Measurements from ENCODE around the gene IQSEC3.
"Not testable (repeated sequence)": the region's sequence is repeated elsewhere in the genome, so short reads cannot be mapped to it uniquely, and the experiment has no call there.

Gene IQSEC3

GRCh38 chr12:184811-185575 lies 118.4 kb downstream of the IQSEC3 start:
- DNase-seq: peak; percentile 8

DNA sequence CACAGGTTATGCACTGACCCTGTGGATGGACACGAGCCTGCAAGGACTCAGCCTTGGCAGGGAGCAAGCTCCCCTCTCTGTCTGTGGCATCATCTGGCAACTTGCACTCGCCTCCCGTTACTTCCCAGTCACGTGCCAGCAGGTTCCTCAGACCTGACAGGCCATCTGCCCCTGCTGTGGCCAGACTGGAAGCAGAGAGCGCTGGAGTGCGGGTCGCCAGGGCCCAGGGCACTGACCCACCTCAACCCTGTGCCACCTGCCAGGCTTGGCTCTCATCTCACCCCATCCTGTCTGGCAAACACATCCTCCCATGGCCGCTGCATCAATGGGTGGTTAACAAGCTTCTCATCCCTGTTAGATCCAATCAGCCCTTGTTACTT lies 119.0 kb downstream of the IQSEC3 start:
- DNase-seq: no peak

DNA sequence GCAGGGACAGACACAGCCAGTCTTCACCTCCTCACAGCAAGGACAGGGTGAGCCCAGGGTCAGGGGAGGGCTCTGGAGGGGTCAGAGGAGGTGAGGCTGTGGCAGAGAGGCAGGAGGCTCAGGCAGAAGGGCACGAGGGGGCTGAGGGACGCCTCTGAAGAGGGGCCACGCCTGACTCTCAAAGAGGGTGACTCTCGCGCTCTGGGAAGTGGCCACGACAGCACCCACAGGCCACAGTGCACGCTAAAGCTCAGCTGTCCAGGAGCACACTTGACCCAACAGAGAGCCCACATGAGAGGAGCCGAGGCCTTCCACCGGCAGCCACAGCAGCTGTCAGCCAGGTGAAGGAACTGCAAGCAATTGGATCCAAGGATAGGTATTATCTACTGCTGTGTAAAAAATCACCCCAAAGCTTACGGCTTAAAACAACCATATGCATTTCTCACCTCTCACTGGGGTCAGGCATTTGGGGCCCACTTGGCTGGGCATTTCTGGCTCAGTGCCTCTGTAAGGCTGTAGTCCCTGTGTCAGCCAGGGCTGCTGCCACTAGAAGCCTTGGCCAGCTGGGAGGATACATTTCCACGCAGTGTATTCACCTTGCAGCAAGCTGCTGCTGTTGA lies 119.5 kb downstream of the IQSEC3 start:
- no peak for DNase-seq

- not testable (repeated sequence) for DNase-seq
Measured at GRCh38 chr12:187986-188909, 121.7 kb downstream of the IQSEC3 start.

- DNase-seq: no peak
Measured at GRCh38 chr12:188910-189621, 122.5 kb downstream of the IQSEC3 start.

- DNase-seq: no peak
Measured at GRCh38 chr12:189622-189962, 123.0 kb downstream of the IQSEC3 start.

- DNase-seq: no peak
Measured at GRCh38 chr12:190881-191280, 124.3 kb downstream of the IQSEC3 start.

DNA sequence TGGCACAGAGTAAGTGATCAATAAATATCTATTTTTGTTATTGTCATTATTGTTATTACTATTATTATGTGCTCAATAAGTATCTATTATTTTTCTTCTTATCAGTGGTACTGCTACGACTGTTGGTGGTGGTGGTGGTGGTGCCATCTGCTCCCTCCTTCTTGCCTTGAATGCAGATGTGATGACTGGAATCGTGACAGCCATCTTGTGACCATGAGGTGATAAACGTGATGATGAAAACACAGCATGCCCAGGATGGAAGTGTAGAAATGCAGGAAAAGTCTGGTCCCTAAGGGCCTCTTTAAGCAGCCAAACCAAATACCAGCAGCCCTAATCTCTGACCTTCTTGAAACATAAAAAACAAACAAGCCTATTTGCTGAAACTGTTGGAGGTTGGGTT lies 125.0 kb downstream of the IQSEC3 start:
- no peak for DNase-seq

DNA sequence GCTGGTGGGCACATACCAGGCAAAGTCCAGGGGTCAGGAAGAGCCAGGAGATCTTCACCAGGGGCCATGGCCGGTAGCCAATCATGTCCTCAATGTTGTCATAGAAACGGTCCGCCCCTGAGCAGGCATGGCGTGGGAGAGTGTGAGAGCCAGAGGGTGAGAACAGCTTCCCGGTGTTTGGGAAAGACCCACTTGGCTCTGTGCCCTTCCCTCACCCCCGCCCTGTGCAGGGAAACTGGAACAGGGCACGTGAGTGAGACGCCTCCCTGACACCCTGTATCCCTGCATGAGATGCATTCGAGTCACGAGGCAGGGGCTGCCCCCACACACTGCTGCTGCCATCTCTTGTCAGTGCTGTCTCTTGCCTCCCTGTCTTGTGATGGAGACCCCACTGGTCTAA lies 126.7 kb downstream of the IQSEC3 start:
- DNase-seq: no peak

- DNase-seq: no peak
Measured at GRCh38 chr12:194276-194675, 127.7 kb downstream of the IQSEC3 start.

DNA sequence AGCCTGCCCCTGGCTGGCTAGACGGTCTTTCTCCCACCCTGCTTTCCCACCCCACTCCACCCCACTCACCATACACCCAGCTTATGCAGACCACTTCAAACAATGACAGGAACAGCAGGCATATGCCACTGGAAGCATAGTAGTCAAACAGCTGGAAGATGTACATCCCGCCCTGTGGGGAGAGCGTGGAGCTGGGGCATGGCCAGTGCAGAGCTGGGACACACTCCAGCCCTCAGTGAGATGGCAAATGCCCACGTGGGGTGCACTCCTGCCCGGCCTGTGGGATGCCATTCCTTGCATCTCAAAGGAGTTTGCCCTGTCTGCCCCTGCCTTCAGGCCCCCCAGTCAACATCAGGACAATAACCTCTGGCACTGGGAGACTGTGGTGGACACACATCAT lies 128.6 kb downstream of the IQSEC3 start:
- no peak for DNase-seq

GRCh38 chr12:195951-196350 lies 129.4 kb downstream of the IQSEC3 start:
- no peak for DNase-seq

DNA sequence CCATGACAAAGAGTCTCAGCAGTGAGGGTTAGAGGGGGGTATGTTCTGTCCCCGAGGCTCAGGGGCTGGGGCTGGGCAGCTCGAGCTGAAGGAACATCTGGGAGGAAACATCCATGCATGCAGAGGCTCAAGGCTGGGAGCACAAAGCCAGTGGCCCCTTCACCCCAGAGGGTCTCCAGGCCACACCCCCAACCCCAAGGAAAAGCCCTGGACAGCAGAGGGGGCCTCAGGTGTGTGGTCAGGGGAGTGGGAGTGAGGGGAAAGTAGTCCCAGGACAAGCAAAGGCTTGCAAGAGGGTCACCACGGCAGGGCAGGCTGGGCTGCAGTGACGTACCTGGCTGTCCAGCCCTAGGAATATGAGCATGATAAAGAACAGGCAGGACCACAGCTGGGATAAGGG lies 129.9 kb downstream of the IQSEC3 start:
- no peak for DNase-seq

DNA sequence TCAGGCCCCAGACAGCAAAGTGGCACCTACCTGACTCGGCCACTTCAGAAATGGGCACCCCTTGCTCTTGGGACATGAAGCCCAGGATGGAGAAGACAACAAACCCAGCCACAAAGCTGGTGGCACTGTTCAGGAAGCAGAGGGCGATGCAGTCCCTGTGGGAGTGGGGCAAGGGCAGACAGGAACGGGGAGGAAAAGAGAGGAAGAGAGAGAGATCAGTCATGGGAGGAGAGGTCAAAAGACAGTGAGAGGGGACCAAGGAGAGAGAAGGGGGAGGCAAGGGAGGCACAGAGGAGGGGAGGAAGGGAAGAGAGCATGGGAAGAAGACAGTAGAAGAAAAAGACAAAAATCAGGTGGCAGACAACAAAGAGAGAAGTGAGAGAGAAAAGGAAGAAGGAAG lies 130.8 kb downstream of the IQSEC3 start:
- DNase-seq: no peak

GRCh38 chr12:197911-198695 lies 131.5 kb downstream of the IQSEC3 start:
- DNase-seq: no peak

DNA sequence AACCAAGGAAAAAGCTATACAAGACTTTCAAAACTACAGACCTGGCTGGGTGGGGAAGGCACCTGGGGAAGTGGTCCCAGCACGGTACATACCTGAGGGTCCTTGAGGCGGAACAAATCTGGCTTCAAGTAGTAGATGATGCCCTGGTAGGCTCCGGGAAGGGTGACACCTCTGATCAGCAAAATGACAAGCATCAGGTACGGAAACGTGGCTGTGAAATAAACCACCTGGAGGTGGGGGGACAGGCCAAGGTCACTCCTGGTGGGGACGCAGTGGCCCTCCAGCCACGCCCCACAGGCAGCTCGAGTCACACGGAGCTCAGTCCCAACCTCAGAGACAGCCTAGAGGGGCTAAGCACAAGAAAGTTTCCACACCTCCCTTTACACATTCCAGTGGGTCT lies 132.1 kb downstream of the IQSEC3 start:
- no peak for DNase-seq

GRCh38 chr12:201361-201760 lies 134.8 kb downstream of the IQSEC3 start:
- no peak for DNase-seq

DNA sequence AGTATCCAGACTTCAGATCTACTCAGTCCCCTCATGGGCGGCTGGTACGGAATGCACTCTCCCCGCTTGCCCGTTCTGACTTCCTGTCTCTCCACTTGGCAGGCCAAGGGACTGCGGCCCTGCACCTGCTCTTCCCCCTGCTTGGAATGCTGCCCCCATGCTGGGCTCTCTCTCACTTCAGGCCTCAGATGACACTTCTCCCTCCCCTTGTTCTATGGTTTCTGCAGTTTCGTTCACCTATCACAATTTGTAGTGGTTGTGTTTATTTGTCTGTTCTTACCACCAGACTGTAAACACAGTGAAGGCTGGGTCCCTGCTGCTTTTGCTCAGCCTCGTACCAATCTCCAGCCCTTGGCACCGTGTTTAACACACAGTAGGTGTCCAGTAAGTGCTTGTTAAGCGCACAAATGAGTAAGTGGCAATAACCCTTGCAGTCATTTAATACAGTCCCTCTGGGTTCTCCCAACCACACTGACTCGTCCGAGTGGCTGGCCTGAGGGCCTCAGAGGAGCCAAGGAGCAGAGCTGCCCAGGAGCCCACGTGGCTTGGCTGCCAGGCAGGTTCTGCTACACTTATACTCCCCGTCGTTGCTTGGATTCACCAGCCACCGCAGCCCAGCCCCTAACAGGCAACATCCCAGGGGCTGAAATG lies 135.6 kb downstream of the IQSEC3 start:
- DNase-seq: no peak

DNA sequence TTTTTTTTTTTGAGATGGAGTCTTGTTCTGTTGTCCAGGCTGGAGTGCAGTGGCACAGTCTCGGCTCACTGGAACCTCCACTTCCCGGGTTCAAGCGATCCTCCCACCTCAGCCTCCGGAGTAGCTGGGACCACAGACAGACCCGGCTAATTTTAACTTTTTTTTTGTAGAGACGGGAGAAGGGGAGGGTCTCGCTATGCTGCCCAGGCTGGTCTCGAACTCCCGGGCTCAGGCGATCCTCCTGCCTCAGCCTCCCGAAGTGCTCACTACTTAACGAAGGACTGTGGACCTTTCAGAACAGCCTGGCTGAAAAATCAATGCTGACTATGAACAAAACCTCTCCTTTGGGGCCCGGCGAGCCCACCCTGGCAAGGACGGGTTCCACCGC lies 136.5 kb downstream of the IQSEC3 start:
- no peak for DNase-seq

DNA sequence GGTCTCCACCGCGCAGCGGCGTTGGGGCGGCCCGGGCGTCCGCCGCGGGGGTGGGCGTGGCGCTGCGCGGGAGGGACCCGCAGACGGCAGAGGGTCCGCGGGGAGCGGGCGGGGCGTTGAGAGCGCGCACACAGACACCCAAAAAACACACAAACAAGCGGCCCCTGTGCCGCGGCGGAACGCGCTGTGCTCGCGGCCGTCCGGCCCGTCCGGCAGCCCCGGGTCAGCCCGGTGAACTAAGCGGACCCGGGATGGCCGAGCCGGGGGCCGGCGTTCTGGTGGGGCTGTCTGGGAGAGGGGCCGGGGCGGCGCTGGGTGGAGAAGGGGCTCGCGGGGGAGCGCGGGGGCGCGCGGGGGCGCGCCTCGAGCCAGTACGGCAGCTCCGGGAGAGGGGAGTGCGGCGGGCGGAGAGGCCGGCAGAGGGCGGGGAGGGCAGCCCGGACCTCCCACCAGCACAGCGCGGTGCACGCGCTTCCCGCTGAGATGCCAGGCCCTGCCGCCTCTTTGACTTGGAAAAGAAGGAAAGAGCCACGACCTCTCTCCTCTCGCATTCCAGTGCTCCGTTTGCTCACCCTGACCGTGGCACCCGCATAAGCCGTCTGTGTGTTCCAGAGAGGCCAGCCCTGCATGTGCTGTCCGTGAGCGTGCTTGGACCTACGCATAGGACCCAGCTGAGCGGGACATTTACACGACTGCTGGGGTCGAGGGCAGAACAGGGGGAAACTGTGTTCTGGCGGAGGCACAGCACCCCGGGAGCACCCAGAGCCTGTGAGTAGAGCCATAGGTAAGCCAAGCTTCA lies 137.1 kb downstream of the IQSEC3 start:
- DNase-seq: no peak

- no peak for DNase-seq
Measured at GRCh38 chr12:204261-204678, 137.7 kb downstream of the IQSEC3 start.
